H1 (cell line): ENCODE data around the gene ZBTB20. TPM values are rescaled to one million over a fixed set of nuclear protein-coding genes. Genes with fewer than 3 reads are reported as not detected.

Experiments used
- CTCF ChIA-PET: fragments of 300-600 bp; sonication (Branson Sonifier 250); formaldehyde crosslinking; loops from one replicate; lab custom pipeline; 2021; ENCODE audit not compliant: partially characterized antibody; lab: Charles Lee
- POLR2A ChIA-PET: fragments of 300-600 bp; sonication (Branson Sonifier 250); formaldehyde crosslinking; loops from one replicate; lab custom pipeline; 2021; ENCODE audit warnings: inconsistent platforms; ENCODE audit not compliant: partially characterized antibody; lab: Charles Lee
- DNase-seq, 2 experiments: peaks; one replicate each; pipeline versions ENCODE4 v3.0.0 to v3.0.0-alpha.2; 2010 to 2022; ENCODE audit warnings: low spot score in 2 of 2, low read depth in 1 of 2, mixed read lengths in 1 of 2
- FAIRE-seq: peaks from 2 replicates; lab custom pipeline; 2011; peaks lifted over from hg19 to GRCh38; lab: Jason Lieb, UNC
- H2AFZ ChIP-seq: 2 replicates; pipeline ENCODE4 v1.8.1; 2012; ENCODE audit warnings: low read length, inconsistent platforms
- H2AK5ac ChIP-seq: 2 replicates; pipeline ENCODE4 v1.6.1; 2013; ENCODE audit warnings: low read depth, low read length
- H2BK120ac ChIP-seq: replicated peaks from 2 replicates; pipeline ENCODE3; 2013; ENCODE audit warnings: low read depth, low read length, inconsistent platforms
- H2BK12ac ChIP-seq: 2 replicates; pipeline ENCODE4 v1.6.1; 2013; ENCODE audit warnings: low read depth, low read length
- H2BK15ac ChIP-seq: 2 replicates; pipeline ENCODE4 v1.6.1; 2013; ENCODE audit warnings: low read length
- H2BK20ac ChIP-seq: 2 replicates; pipeline ENCODE4 v1.6.1; 2013; ENCODE audit warnings: low read length
- H2BK5ac ChIP-seq: 2 replicates; pipeline ENCODE4 v1.6.1; 2013; ENCODE audit warnings: low read depth, low read length
- H3K14ac ChIP-seq: 2 replicates; pipeline ENCODE4 v1.6.1; 2013; ENCODE audit warnings: inconsistent platforms; ENCODE audit not compliant: insufficient read length
- H3K18ac ChIP-seq: 2 replicates; pipeline ENCODE4 v1.6.1; 2013; ENCODE audit warnings: low read length; ENCODE audit errors: extremely low read depth
- H3K23ac ChIP-seq: 2 replicates; pipeline ENCODE4 v1.6.1; 2013; ENCODE audit warnings: inconsistent platforms; ENCODE audit not compliant: insufficient read length
- H3K23me2 ChIP-seq: 2 replicates; pipeline ENCODE4 v1.6.1; 2013; ENCODE audit warnings: low read depth, low read length
- H3K27ac ChIP-seq: 2 replicates; pipeline ENCODE4 v1.6.1; 2011; ENCODE audit warnings: low read depth, low read length, inconsistent platforms
- H3K27me3 ChIP-seq, 4 experiments: replicated peaks in 1 of 4; 1 replicate in 1 of 4; 2 replicates in 3 of 4; pipeline versions ENCODE4 v1.6.1 to v1.8.1; 2011 to 2013; ENCODE audit warnings: low read length in 3 of 4, mild to moderate bottlenecking in 3 of 4, inconsistent platforms in 2 of 4, mixed read lengths in 2 of 4, moderate library complexity in 1 of 4; ENCODE audit not compliant: control insufficient read depth in 3 of 4, insufficient read depth in 3 of 4; ENCODE audit errors: extremely low read depth in 1 of 4
- H3K36me3 ChIP-seq, 4 experiments: 2 replicates each; pipeline versions ENCODE4 v1.6.1 to v1.8.1; 2011 to 2013; ENCODE audit warnings: mild to moderate bottlenecking in 4 of 4, low read length in 3 of 4, moderate library complexity in 2 of 4, control low read depth in 1 of 4, inconsistent platforms in 1 of 4; ENCODE audit not compliant: insufficient read depth in 4 of 4, control insufficient read depth in 2 of 4
- H3K4ac ChIP-seq: replicated peaks from 2 replicates; pipeline ENCODE3; 2013; ENCODE audit warnings: low read length, low read depth, mixed read lengths, inconsistent platforms; ENCODE audit not compliant: insufficient read length
- H3K4me1 ChIP-seq, 4 experiments: replicated peaks in 1 of 4; 1 replicate in 1 of 4; 2 replicates in 3 of 4; pipeline versions ENCODE4 v1.6.1 to v1.8.1; 2011 to 2013; ENCODE audit warnings: low read length in 3 of 4, inconsistent platforms in 2 of 4, mixed read lengths in 1 of 4; ENCODE audit not compliant: insufficient read depth in 4 of 4, control insufficient read depth in 3 of 4
- H3K4me2 ChIP-seq, 2 experiments: 2 replicates each; pipeline versions ENCODE4 v1.6.1 to v1.8.1; 2011 to 2013; ENCODE audit warnings: low read depth in 2 of 2, low read length in 2 of 2, control low read depth in 1 of 2, inconsistent platforms in 1 of 2, mild to moderate bottlenecking in 1 of 2; ENCODE audit not compliant: insufficient read depth in 1 of 2
- H3K4me3 ChIP-seq, 4 experiments: fragments of 200-600, 300-600 bp in 1 of 4; sonication (generic), shearing (Covaris generic), sonication (Bioruptor Twin) in 1 of 4; 2 replicates each; pipeline versions ENCODE4 v1.5.1 to v1.8.1; 2011 to 2016; ENCODE audit warnings: low read length in 4 of 4, low read depth in 3 of 4, control low read depth in 2 of 4, inconsistent platforms in 2 of 4, mild to moderate bottlenecking in 2 of 4, mixed read lengths in 1 of 4, moderate library complexity in 1 of 4; ENCODE audit not compliant: insufficient read depth in 2 of 4; ENCODE audit errors: extremely low read depth in 1 of 4
- H3K56ac ChIP-seq: replicated peaks from 2 replicates; pipeline ENCODE3; 2013; ENCODE audit warnings: low read depth, mild to moderate bottlenecking, mixed read lengths, low read length, inconsistent platforms; ENCODE audit not compliant: insufficient read length
- H3K79me1 ChIP-seq: 2 replicates; pipeline ENCODE4 v1.6.1; 2013; ENCODE audit warnings: low read depth, low read length, control low read depth
- H3K79me2 ChIP-seq, 2 experiments: 2 replicates each; pipeline versions ENCODE4 v1.6.1 to v1.8.1; 2012 to 2013; ENCODE audit warnings: low read length in 2 of 2, mild to moderate bottlenecking in 2 of 2, inconsistent platforms in 1 of 2; ENCODE audit not compliant: insufficient read depth in 2 of 2, control insufficient read depth in 1 of 2
- H3K9ac ChIP-seq, 4 experiments: replicated peaks in 1 of 4; 1 replicate in 1 of 4; 2 replicates in 3 of 4; pipeline versions ENCODE4 v1.6.1 to v1.8.1; 2011 to 2013; ENCODE audit warnings: low read depth in 3 of 4, low read length in 3 of 4, control low read depth in 2 of 4, mild to moderate bottlenecking in 2 of 4, moderate library complexity in 2 of 4, inconsistent platforms in 1 of 4; ENCODE audit errors: extremely low read depth in 1 of 4
- H3K9me3 ChIP-seq, 2 experiments: 2 replicates each; pipeline versions ENCODE4 v1.6.1 to v1.8.1; 2012 to 2013; ENCODE audit warnings: mild to moderate bottlenecking in 2 of 2, moderate library complexity in 2 of 2, control low read depth in 1 of 2, inconsistent platforms in 1 of 2, low read depth in 1 of 2, low read length in 1 of 2, mixed read lengths in 1 of 2; ENCODE audit not compliant: insufficient read depth in 2 of 2
- H4K20me1 ChIP-seq, 2 experiments: replicated peaks in 1 of 2; 2 replicates each; pipeline versions ENCODE3 to v1.8.1; 2011 to 2013; ENCODE audit warnings: inconsistent platforms in 2 of 2, low read length in 2 of 2, mild to moderate bottlenecking in 1 of 2; ENCODE audit not compliant: insufficient read depth in 2 of 2, control insufficient read depth in 1 of 2
- H4K5ac ChIP-seq: 2 replicates; pipeline ENCODE4 v1.6.1; 2013; ENCODE audit warnings: low read length, low read depth, mixed read lengths, inconsistent platforms; ENCODE audit not compliant: insufficient read length
- H4K8ac ChIP-seq: 2 replicates; pipeline ENCODE4 v1.8.0; 2013; ENCODE audit warnings: mild to moderate bottlenecking, moderate library complexity, low read length, inconsistent platforms; ENCODE audit not compliant: insufficient read depth; ENCODE audit errors: extremely low read depth
- H4K91ac ChIP-seq: replicated peaks from 2 replicates; pipeline ENCODE3; 2013; ENCODE audit warnings: low read length, mixed read lengths, inconsistent platforms; ENCODE audit not compliant: insufficient read length
- CEBPB ChIP-seq: IDR thresholded peaks from 2 replicates; pipeline ENCODE4 v1.6.1; 2012; ENCODE audit warnings: low read depth, low read length
- CHD2 ChIP-seq: IDR thresholded peaks from 2 replicates; pipeline ENCODE4 v1.6.1; 2012; ENCODE audit warnings: low read length, improper control_type of control experiment
- E2F6 ChIP-seq: IDR thresholded peaks from 2 replicates; pipeline ENCODE4 v1.6.1; 2012; ENCODE audit warnings: inconsistent platforms
- HDAC6 ChIP-seq: IDR thresholded peaks from one replicate; pipeline ENCODE4 v1.7.1; 2012; ENCODE audit warnings: low read depth, mild to moderate bottlenecking, inconsistent platforms, low read length, moderate library complexity
- NANOG ChIP-seq: IDR thresholded peaks from 2 replicates; pipeline ENCODE4 v1.6.1; 2011; ENCODE audit warnings: low read length, low read depth, mild to moderate bottlenecking, inconsistent platforms; ENCODE audit not compliant: insufficient read depth, poor library complexity, severe bottlenecking
- PHF8 ChIP-seq: fragments of 200-600 bp; sonication (generic); conservative IDR thresholded peaks from 2 replicates; pipeline ENCODE4 v1.7.1; 2012; ENCODE audit warnings: low read depth, mild to moderate bottlenecking, inconsistent platforms, low read length, moderate library complexity
- RXRA ChIP-seq: IDR thresholded peaks from 2 replicates; pipeline ENCODE4 v1.6.1; 2011; ENCODE audit warnings: low read depth, mild to moderate bottlenecking, low read length, moderate library complexity; ENCODE audit not compliant: insufficient read depth
- SP1 ChIP-seq: IDR thresholded peaks from 2 replicates; pipeline ENCODE4 v1.6.1; 2011; ENCODE audit warnings: low read depth, low read length
- TAF7 ChIP-seq: optimal IDR thresholded peaks from 2 replicates; pipeline ENCODE3; 2011; ENCODE audit warnings: low read depth, mild to moderate bottlenecking, inconsistent platforms, low read length, moderate library complexity, borderline replicate concordance
- USF2 ChIP-seq: IDR thresholded peaks from 2 replicates; pipeline ENCODE4 v1.6.1; 2011; ENCODE audit warnings: low read length, improper control_type of control experiment
- WGBS, 2 experiments: shearing (Covaris generic) in 1 of 2; methylation state at CpG; one replicate each; pipeline versions ENCODE4 v1.1.6 to v1.1.7; 2013 to 2015; ENCODE audit warnings: low lambda C conversion rate in 2 of 2, mixed read lengths in 2 of 2, inconsistent platforms in 1 of 2, low coverage in 1 of 2, missing lambda C conversion rate in 1 of 2; ENCODE audit not compliant: insufficient replicate concordance in 2 of 2, insufficient coverage in 1 of 2, insufficient read length in 1 of 2; ENCODE audit errors: extremely low coverage in 1 of 2, missing lambda C conversion rate in 1 of 2; 5-methylcytosine and 5-hydroxymethylcytosine counted together
- polyA plus RNA-seq, 7 experiments: library from polyadenylated mRNA; depleted of rRNA in 3 of 7; stranded (reverse) in 5 of 7; unstranded in 2 of 7; fragments of >200 nt in 5 of 7; fragments of 200-250 nt in 2 of 7; gene quantifications; 1 replicate in 5 of 7; 2 replicates in 1 of 7; 4 replicates in 1 of 7; pipeline versions ENCODE4 v1.2.1 to v1.2.3, GENCODE V29; 2011 to 2013; ENCODE audit warnings: missing spikeins in 2 of 7, mixed read lengths in 2 of 7
- total RNA-seq: library from RNA; stranded (reverse); fragmentation: NEBNext Ultra II Directional; extraction: Animal tissue kit (Norgen Biotek cat#: 25700); gene quantifications from 2 replicates; pipeline ENCODE4 v1.2.1, GENCODE V29; 2021

Gene ZBTB20
- total and polyA plus RNA-seq, 2 of the 8 experiments (the other 6 are each of a cell fraction or from before 2014, with no cell fraction given), result 0.35 to 1.3 TPM

GRCh38 chr3:114595522-114596028, 551.5 kb downstream of the ZBTB20 start:
- H3K23ac ChIP-seq, result no peak overlapping the region
- no peaks in the 10 kb centered on the region for H4K20me1 ChIP-seq
- FAIRE-seq (no peak), DNase-seq (no peak)
- H3K9ac ChIP-seq, result no peak overlapping the region
- no peaks in the 10 kb centered on the region for H3K27me3 ChIP-seq
- no peak overlapping the region for H4K5ac ChIP-seq
- no peak for TF ChIP-seq CEBPB
- no peak for TF ChIP-seq SP1
- TF ChIP-seq RXRA, result no peak
- TF ChIP-seq HDAC6, result no peak
- TF ChIP-seq NANOG, result no peak
- no peak for TF ChIP-seq TAF7
- TF ChIP-seq PHF8, result no peak
- no peak for TF ChIP-seq CHD2
- TF ChIP-seq USF2, result no peak
- no peak for TF ChIP-seq E2F6
- no peaks in the 10 kb centered on the region for H3K9me3 ChIP-seq
- no peak overlapping the region for H3K27ac ChIP-seq
- H2AFZ ChIP-seq, result no peak overlapping the region
- H3K23me2 ChIP-seq, result no peaks in the 10 kb centered on the region
- H3K14ac ChIP-seq, result no peak overlapping the region
- no peak overlapping the region for H4K8ac ChIP-seq
- no peak overlapping the region for H2AK5ac ChIP-seq
- H2BK5ac ChIP-seq, result no peak overlapping the region
- H2BK120ac ChIP-seq, result no peak overlapping the region
- no peak overlapping the region for H4K91ac ChIP-seq
- no peaks in the 10 kb centered on the region for H3K4me1 ChIP-seq
- no peak overlapping the region for H3K4me2 ChIP-seq
- no peak overlapping the region for H2BK15ac ChIP-seq
- no peak overlapping the region for H2BK12ac ChIP-seq
- H3K79me1 ChIP-seq, result no peaks in the 10 kb centered on the region
- H3K79me2 ChIP-seq, result no peaks in the 10 kb centered on the region
- no peaks in the 10 kb centered on the region for H3K36me3 ChIP-seq
- ChIA-PET CTCF (interaction anchor here (1.0 to 2.6 kb wide), 4 partner anchors 10 to 69 kb away, joined by 3 to 9 read pairs (median 6); no protein-coding TSS in a partner anchor), POLR2A (no interaction called here)
- H3K4me3 ChIP-seq, result no peak overlapping the region
- no peak overlapping the region for H3K18ac ChIP-seq
- WGBS, 2 experiments, result 89% methylated on average over 2 of the region's 2 CpGs; no CpG with 5 or more reads in 1 of the 2 experiments
- H3K4ac ChIP-seq, result no peak overlapping the region
- H3K56ac ChIP-seq, result no peak overlapping the region
- no peak overlapping the region for H2BK20ac ChIP-seq
